NCI-H82 treated with DMSO at 0.1 percent for 48 hours (cell line): ENCODE measurements around the gene NEU3.
"Not testable (repeated sequence)": the region's sequence is repeated elsewhere in the genome, so short reads cannot be mapped to it uniquely, and the experiment has no call there.

Source experiments
- DNase-seq: peaks from one replicate; lab custom pipeline; 2025; ENCODE audit not compliant: unreplicated experiment; lab: John Stamatoyannopoulos, UW

Gene NEU3

GRCh38 chr11:75028321-75028720, 39.6 kb downstream of the NEU3 start:
- DNase-seq: no peak

- no peak for DNase-seq
Measured at GRCh38 chr11:75028724-75029123, 40.0 kb downstream of the NEU3 start.

- DNase-seq: no peak
Measured at GRCh38 chr11:75029836-75030631, 41.3 kb downstream of the NEU3 start.

GRCh38 chr11:75031224-75031753, 42.6 kb downstream of the NEU3 start:
- no peak for DNase-seq

- DNase-seq: peak; percentile 55
Measured at GRCh38 chr11:75031771-75032549, 43.2 kb downstream of the NEU3 start.

- no peak for DNase-seq
Measured at GRCh38 chr11:75032550-75032935, 43.8 kb downstream of the NEU3 start.

- no peak for DNase-seq
Measured at GRCh38 chr11:75033916-75034315, 45.2 kb downstream of the NEU3 start.

GRCh38 chr11:75035256-75035655, 46.5 kb downstream of the NEU3 start:
- no peak for DNase-seq

GRCh38 chr11:75035911-75036565, 47.3 kb downstream of the NEU3 start:
- no peak for DNase-seq

- DNase-seq: no peak
Measured at GRCh38 chr11:75040167-75040770, 51.5 kb downstream of the NEU3 start.

- DNase-seq: no peak
Measured at GRCh38 chr11:75041263-75041662, 52.5 kb downstream of the NEU3 start.

- DNase-seq: not testable (repeated sequence)
Measured at GRCh38 chr11:75041821-75042220, 53.1 kb downstream of the NEU3 start.

GRCh38 chr11:75044381-75045170, 55.8 kb downstream of the NEU3 start:
- not testable (repeated sequence) for DNase-seq

- DNase-seq: not testable (repeated sequence)
Measured at GRCh38 chr11:75046668-75047067, 57.9 kb downstream of the NEU3 start.

GRCh38 chr11:75047191-75047590, 58.5 kb downstream of the NEU3 start:
- DNase-seq: no peak

GRCh38 chr11:75049501-75050266, 61.0 kb downstream of the NEU3 start:
- DNase-seq: not testable (repeated sequence)

- no peak for DNase-seq
Measured at GRCh38 chr11:75050516-75050915, 61.8 kb downstream of the NEU3 start.

GRCh38 chr11:75051043-75051442, 62.3 kb downstream of the NEU3 start:
- DNase-seq: no peak

- no peak for DNase-seq
Measured at GRCh38 chr11:75052457-75052856, 63.7 kb downstream of the NEU3 start.

GRCh38 chr11:75055511-75055910, 66.8 kb downstream of the NEU3 start:
- DNase-seq: no peak
